ENCODE data around the gene PFDN1. TPM values are rescaled to one million over a fixed set of nuclear protein-coding genes. Genes with fewer than 3 reads are reported as not detected.

PFDN1 gene
- polyA plus RNA-seq, 1 donor (not counting 4 experiments of a cell fraction or from before 2014, with no cell fraction given), result 79.0 TPM

DNA sequence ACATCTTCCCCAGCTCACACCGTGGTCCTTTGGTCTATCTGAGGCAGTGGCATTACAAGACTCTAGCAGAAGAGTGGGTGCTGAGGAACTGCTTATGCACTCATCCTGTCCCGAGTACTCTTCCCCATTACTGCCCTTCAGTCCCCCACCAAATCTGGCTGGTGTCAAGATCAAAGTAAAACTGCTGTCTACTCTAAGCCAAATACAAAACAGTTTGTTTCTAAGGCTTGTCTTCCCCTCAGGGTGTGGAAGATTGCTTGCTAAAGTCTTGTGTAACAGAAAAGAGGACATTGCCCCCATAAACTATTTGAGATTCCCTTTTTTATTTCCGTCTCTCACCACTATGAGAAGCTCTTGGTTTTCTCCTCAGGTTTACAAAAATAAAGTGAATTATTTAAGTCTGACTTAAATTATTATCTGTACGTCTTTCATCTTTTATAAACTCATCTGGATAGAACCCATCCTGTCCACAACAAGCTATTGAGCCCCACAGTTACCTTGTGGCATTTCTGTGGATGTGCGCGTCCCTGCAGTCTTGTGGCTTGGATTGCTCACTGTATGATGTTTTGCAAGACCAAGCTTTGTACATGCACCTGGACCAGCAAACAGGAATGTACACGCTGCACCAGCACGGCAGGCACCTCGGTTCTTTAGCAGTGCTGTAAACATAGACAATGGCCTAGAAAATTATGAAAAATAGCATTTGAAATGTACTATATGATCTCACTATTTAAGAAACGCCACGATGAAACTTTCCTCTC lies 66.9 kb downstream of the PFDN1 start:
- no peak overlapping the region for H2AFZ ChIP-seq (ENCODE audit: control insufficient read depth, low read length)
- H3K9me1 ChIP-seq (ENCODE audit: control insufficient read depth, extremely low read depth, insufficient read depth, low read length), result no peaks in the 10 kb centered on the region
- H3K36me3 ChIP-seq (ENCODE audit: control insufficient read depth in 2 of 2, extremely low read depth in 1 of 2, insufficient read depth in 2 of 2, low read length in 2 of 2), result no peaks in the 10 kb centered on the region
- TF ChIP-seq, protein P1, sequence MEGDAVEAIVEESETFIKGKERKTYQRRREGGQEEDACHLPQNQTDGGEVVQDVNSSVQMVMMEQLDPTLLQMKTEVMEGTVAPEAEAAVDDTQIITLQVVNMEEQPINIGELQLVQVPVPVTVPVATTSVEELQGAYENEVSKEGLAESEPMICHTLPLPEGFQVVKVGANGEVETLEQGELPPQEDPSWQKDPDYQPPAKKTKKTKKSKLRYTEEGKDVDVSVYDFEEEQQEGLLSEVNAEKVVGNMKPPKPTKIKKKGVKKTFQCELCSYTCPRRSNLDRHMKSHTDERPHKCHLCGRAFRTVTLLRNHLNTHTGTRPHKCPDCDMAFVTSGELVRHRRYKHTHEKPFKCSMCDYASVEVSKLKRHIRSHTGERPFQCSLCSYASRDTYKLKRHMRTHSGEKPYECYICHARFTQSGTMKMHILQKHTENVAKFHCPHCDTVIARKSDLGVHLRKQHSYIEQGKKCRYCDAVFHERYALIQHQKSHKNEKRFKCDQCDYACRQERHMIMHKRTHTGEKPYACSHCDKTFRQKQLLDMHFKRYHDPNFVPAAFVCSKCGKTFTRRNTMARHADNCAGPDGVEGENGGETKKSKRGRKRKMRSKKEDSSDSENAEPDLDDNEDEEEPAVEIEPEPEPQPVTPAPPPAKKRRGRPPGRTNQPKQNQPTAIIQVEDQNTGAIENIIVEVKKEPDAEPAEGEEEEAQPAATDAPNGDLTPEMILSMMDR (optimal IDR thresholded peaks at IDR 0.05 in 1 of 3, IDR thresholded peaks at IDR 0.05 in 1 of 3, conservative IDR thresholded peaks at IDR 0.05 in 1 of 3; ENCODE audit: extremely low read depth in 1 of 3, insufficient read depth in 2 of 3, low read length in 3 of 3), result no peak
- TF ChIP-seq EZH2 (IDR thresholded peaks at IDR 0.05; ENCODE audit: low read length), result no peak
- peak; percentile 92 for FAIRE-seq
- peaks cover 36% of the 10 kb centered on the region for H3K4me1 ChIP-seq (ENCODE audit: control insufficient read depth, extremely low read depth, insufficient read depth, low read length)
- no peaks in the 10 kb centered on the region for H3K27me3 ChIP-seq (ENCODE audit: control insufficient read depth, extremely low read depth, insufficient read depth, low read length)
- H3K4me2 ChIP-seq (ENCODE audit: control insufficient read depth, extremely low read depth, insufficient read depth, low read depth, low read length), result peak overlapping the region; percentile 70
- no peaks in the 10 kb centered on the region for H3K9me3 ChIP-seq (ENCODE audit: control insufficient read depth, low read depth, low read length)
- H3K4me3 ChIP-seq (ENCODE audit: control insufficient read depth in 2 of 3, extremely low read depth in 1 of 3, insufficient read depth in 2 of 3, low read depth in 1 of 3, low read length in 3 of 3), result no peak overlapping the region
- dilution Hi-C loops (cut with MboI; ENCODE audit: extremely low pct_ligation_motif_present, low sequenced_read_pairs), result no loop called here
- H3K27ac ChIP-seq (ENCODE audit: control insufficient read depth, insufficient read depth, low read length), result peak overlapping the region; percentile 81
- H3K9ac ChIP-seq (ENCODE audit: control insufficient read depth, extremely low read depth, insufficient read depth, low read length), result peak overlapping the region; percentile 69
- no peaks in the 10 kb centered on the region for H4K20me1 ChIP-seq (ENCODE audit: control insufficient read depth, extremely low read depth, insufficient read depth, low read length)
- peak; percentile 69 for DNase-seq (ENCODE audit: low read depth, low spot score)
- H3K79me2 ChIP-seq (ENCODE audit: control insufficient read depth, insufficient read depth, low read length), result no peaks in the 10 kb centered on the region

DNA sequence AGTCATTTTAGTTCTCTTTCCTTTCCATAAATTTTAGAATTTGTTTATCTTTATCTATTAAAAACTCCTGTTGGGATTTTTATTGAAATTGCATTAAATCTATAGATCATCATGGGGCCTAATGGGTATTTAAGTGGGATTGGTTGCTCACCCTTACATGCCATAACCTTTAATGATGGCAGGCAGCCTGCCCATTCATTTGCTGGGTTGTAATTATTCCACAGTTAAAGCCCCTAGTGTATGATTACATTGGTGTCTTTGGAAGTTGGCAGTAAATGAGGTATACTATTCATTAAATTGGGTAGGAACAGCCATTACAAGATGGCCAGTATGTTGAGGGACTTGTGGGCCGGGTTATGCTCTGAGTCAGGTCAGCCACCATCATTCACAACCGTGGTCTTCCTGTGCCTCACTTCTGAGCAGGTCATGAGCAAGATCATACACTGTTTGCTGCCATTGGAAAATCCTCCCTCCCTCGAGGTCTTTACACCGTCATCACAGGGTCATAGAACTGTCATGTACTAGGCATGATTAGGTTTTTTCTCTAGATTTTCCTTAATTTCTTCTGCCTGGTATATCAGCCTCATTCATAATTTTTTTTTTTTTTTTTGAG lies 68.4 kb downstream of the PFDN1 start:
- Histone ChIP-seq H3K27ac (ENCODE audit: control insufficient read depth, insufficient read depth, low read length) (no peak overlapping the region), H3K4me3 (ENCODE audit: control insufficient read depth in 2 of 3, extremely low read depth in 1 of 3, insufficient read depth in 2 of 3, low read depth in 1 of 3, low read length in 3 of 3) (no peak overlapping the region), H3K9me3 (ENCODE audit: control insufficient read depth, low read depth, low read length) (no peaks in the 10 kb centered on the region), H3K9me1 (ENCODE audit: control insufficient read depth, extremely low read depth, insufficient read depth, low read length) (no peaks in the 10 kb centered on the region), H3K79me2 (ENCODE audit: control insufficient read depth, insufficient read depth, low read length) (no peaks in the 10 kb centered on the region), H2AFZ (ENCODE audit: control insufficient read depth, low read length) (no peak overlapping the region), H3K4me1 (ENCODE audit: control insufficient read depth, extremely low read depth, insufficient read depth, low read length) (peaks cover 23% of the 10 kb centered on the region), H3K9ac (ENCODE audit: control insufficient read depth, extremely low read depth, insufficient read depth, low read length) (no peak overlapping the region), H4K20me1 (ENCODE audit: control insufficient read depth, extremely low read depth, insufficient read depth, low read length) (no peaks in the 10 kb centered on the region), H3K36me3 (ENCODE audit: control insufficient read depth in 2 of 2, extremely low read depth in 1 of 2, insufficient read depth in 2 of 2, low read length in 2 of 2) (no peaks in the 10 kb centered on the region), H3K27me3 (ENCODE audit: control insufficient read depth, extremely low read depth, insufficient read depth, low read length) (no peaks in the 10 kb centered on the region), H3K4me2 (ENCODE audit: control insufficient read depth, extremely low read depth, insufficient read depth, low read depth, low read length) (no peak overlapping the region)
- dilution Hi-C loops (cut with MboI; ENCODE audit: extremely low pct_ligation_motif_present, low sequenced_read_pairs), result no loop called here
- no peak for TF ChIP-seq EZH2 (IDR thresholded peaks at IDR 0.05; ENCODE audit: low read length)
- TF ChIP-seq, protein P1 (optimal IDR thresholded peaks at IDR 0.05 in 1 of 3, IDR thresholded peaks at IDR 0.05 in 1 of 3, conservative IDR thresholded peaks at IDR 0.05 in 1 of 3; ENCODE audit: extremely low read depth in 1 of 3, insufficient read depth in 2 of 3, low read length in 3 of 3), result no peak
- FAIRE-seq (no peak), DNase-seq (ENCODE audit: low read depth, low spot score) (no peak)

Measured in keratinocyte (primary cell).